Measurements from ENCODE around the gene IKZF2. TPM values are rescaled to one million over a fixed set of nuclear protein-coding genes. Genes with fewer than 3 reads are reported as not detected.

IKZF2 gene
- polyA plus RNA-seq, 4 donors = under 0.01 to 3.7 (median 0.22) TPM

DNA sequence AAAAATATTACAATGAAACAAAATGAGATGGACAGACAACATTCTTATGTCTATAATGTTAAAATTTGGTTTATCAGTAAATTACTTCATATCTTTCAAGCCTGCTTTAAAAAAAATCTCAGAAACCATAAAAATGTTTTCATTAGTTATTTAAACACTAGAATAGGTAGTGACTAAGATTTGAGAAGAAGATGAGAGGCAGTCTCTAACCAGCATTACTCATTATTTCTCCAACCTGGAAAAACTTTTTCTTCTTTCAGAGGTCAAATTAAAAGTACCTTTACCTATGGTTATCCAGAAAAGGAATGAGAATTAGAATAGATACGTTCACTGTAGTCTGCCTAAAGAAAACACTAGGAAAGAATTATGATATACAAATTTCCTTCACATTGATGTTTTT lies 50.3 kb downstream of the IKZF2 start:
- FAIRE-seq (no peak), DNase-seq (no peak)
- Histone ChIP-seq H3K4me3 (ENCODE audit: low read depth in 1 of 3, low read length in 3 of 3) (no peak overlapping the region), H3K9me3 (ENCODE audit: control insufficient read depth in 2 of 2, insufficient read depth in 1 of 2, low read depth in 1 of 2, low read length in 1 of 2) (no peaks in the 10 kb centered on the region), H3K27ac (ENCODE audit: low read depth in 1 of 3, low read length in 2 of 3) (no peak overlapping the region), H3K4me1 (ENCODE audit: control insufficient read depth in 3 of 3, insufficient read depth in 2 of 3, low read depth in 1 of 3, low read length in 2 of 3) (peaks cover 0 to 2% (median 0%) of the 10 kb centered on the region in 3 donors), H3K36me3 (ENCODE audit: control insufficient read depth in 3 of 3, insufficient read depth in 2 of 3, low read depth in 1 of 3, low read length in 3 of 3) (no peaks in the 10 kb centered on the region), H3K27me3 (ENCODE audit: control insufficient read depth in 3 of 3, insufficient read depth in 3 of 3, low read length in 3 of 3) (no peaks in the 10 kb centered on the region)
- WGBS, 3 donors = 84 to 93% (median 87%) methylated on average over 1 of the region's 1 CpG

DNA sequence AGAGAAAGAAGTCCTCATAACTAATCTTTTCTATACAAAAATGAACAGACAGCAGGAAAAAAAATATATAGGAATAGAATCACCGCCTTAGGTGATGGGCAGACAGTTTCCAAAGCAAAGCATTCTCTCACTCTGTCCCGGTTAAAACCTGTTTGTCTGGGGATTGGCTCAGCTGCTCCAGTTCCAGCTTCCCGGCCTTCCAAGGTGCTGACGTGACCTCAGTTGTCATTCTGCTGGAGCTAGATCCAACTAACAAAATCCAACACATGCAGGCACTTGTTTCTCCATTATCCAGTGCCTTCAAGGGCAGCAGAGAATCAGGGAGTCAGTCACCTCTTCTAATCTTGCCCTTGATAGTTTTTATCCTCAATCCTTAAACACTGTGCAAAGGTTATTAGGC lies 52.8 kb downstream of the IKZF2 start:
- Histone ChIP-seq H3K27ac (ENCODE audit: low read depth in 1 of 3, low read length in 2 of 3) (no peak overlapping the region), H3K36me3 (ENCODE audit: control insufficient read depth in 3 of 3, insufficient read depth in 2 of 3, low read depth in 1 of 3, low read length in 3 of 3) (no peaks in the 10 kb centered on the region), H3K4me1 (ENCODE audit: control insufficient read depth in 3 of 3, insufficient read depth in 2 of 3, low read depth in 1 of 3, low read length in 2 of 3) (no peaks in the 10 kb centered on the region), H3K9me3 (ENCODE audit: control insufficient read depth in 2 of 2, insufficient read depth in 1 of 2, low read depth in 1 of 2, low read length in 1 of 2) (no peaks in the 10 kb centered on the region), H3K27me3 (ENCODE audit: control insufficient read depth in 3 of 3, insufficient read depth in 3 of 3, low read length in 3 of 3) (no peaks in the 10 kb centered on the region), H3K4me3 (ENCODE audit: low read depth in 1 of 3, low read length in 3 of 3) (no peak overlapping the region)
- 82 to 89% (median 84%) methylated on average over 4 of the region's 4 CpGs for WGBS, 3 donors
- DNase-seq (no peak), FAIRE-seq (no peak)

DNA sequence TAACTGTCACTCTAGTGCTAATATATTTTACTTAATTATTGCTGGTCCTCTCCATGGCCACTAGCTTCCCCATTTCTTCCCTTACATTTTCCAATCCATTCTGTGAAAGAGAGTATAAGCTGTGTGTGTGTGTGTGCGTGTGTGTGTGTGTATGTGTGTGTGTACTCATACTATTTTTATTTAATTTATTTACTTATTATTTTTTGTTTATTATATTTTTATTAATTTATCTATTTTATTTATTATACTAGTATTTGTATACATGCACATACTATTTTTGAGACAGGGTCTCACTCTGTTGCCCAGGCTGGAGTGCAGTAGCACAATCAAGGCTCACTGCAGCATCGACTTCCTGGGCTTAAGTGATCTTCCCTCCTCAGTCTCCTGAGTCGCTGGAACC lies 59.6 kb downstream of the IKZF2 start:
- no peaks in the 10 kb centered on the region for H3K4me1 ChIP-seq (ENCODE audit: control insufficient read depth in 3 of 3, insufficient read depth in 2 of 3, low read depth in 1 of 3, low read length in 2 of 3)
- H3K9me3 ChIP-seq (ENCODE audit: control insufficient read depth in 2 of 2, insufficient read depth in 1 of 2, low read depth in 1 of 2, low read length in 1 of 2) = no peaks in the 10 kb centered on the region
- H3K27ac ChIP-seq (ENCODE audit: low read depth in 1 of 3, low read length in 2 of 3) = no peak overlapping the region
- DNase-seq = no peak
- 83 to 93% (median 84%) methylated on average over 3 of the region's 3 CpGs for WGBS, 3 donors
- FAIRE-seq = peak; percentile 57
- H3K27me3 ChIP-seq (ENCODE audit: control insufficient read depth in 3 of 3, insufficient read depth in 3 of 3, low read length in 3 of 3) = no peaks in the 10 kb centered on the region
- H3K36me3 ChIP-seq (ENCODE audit: control insufficient read depth in 3 of 3, insufficient read depth in 2 of 3, low read depth in 1 of 3, low read length in 3 of 3) = no peaks in the 10 kb centered on the region
- no peak overlapping the region for H3K4me3 ChIP-seq (ENCODE audit: low read depth in 1 of 3, low read length in 3 of 3)

DNA sequence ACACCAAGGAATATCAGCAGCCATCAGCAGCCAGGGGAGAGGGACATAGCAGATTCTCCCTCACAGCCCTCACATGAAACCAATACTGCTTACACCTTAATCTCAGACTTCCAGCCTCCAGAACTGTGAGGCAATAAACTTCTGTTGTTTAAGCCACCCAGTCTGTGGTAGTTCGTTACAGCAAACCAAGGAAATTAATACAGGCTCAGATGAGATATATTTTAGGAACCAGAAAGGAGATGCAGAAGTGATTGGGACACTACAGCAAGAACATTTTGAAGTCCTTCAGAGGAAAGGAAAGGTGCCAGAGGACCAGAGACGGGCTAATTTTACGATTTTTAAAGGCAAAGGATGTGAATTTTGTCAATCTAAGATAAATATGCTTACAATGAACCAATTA lies 60.6 kb downstream of the IKZF2 start:
- DNase-seq (no peak), FAIRE-seq (no peak)
- no peak overlapping the region for H3K4me3 ChIP-seq (ENCODE audit: low read depth in 1 of 3, low read length in 3 of 3)
- H3K27me3 ChIP-seq (ENCODE audit: control insufficient read depth in 3 of 3, insufficient read depth in 3 of 3, low read length in 3 of 3) = no peaks in the 10 kb centered on the region
- H3K27ac ChIP-seq (ENCODE audit: low read depth in 1 of 3, low read length in 2 of 3) = no peak overlapping the region
- H3K4me1 ChIP-seq (ENCODE audit: control insufficient read depth in 3 of 3, insufficient read depth in 2 of 3, low read depth in 1 of 3, low read length in 2 of 3) = no peaks in the 10 kb centered on the region
- WGBS, 3 donors = 72 to 83% (median 80%) methylated on average over 3 of the region's 3 CpGs
- no peaks in the 10 kb centered on the region for H3K36me3 ChIP-seq (ENCODE audit: control insufficient read depth in 3 of 3, insufficient read depth in 2 of 3, low read depth in 1 of 3, low read length in 3 of 3)
- no peaks in the 10 kb centered on the region for H3K9me3 ChIP-seq (ENCODE audit: control insufficient read depth in 2 of 2, insufficient read depth in 1 of 2, low read depth in 1 of 2, low read length in 1 of 2)

DNA sequence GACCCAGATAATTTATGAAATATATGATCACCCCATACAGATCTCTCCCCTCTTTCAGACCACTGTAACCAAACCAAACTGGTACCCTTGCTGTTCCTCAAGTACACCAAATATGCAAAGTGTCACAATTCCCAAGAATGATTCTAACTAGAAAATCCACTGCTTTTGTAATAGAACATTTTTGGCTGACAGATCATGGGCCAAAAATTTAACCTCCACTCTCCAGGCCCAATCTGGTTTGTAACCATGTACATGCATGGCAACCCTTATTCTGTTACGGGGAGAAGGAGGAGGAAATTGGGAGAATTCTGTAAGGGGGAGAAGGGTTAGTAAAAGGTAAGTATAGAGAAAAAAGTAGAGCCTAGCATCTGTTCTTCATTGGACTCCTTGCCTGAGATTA lies 62.0 kb downstream of the IKZF2 start:
- Histone ChIP-seq H3K27ac (ENCODE audit: low read depth in 1 of 3, low read length in 2 of 3) (no peak overlapping the region), H3K27me3 (ENCODE audit: control insufficient read depth in 3 of 3, insufficient read depth in 3 of 3, low read length in 3 of 3) (no peaks in the 10 kb centered on the region), H3K4me3 (ENCODE audit: low read depth in 1 of 3, low read length in 3 of 3) (no peak overlapping the region), H3K9me3 (ENCODE audit: control insufficient read depth in 2 of 2, insufficient read depth in 1 of 2, low read depth in 1 of 2, low read length in 1 of 2) (no peaks in the 10 kb centered on the region), H3K36me3 (ENCODE audit: control insufficient read depth in 3 of 3, insufficient read depth in 2 of 3, low read depth in 1 of 3, low read length in 3 of 3) (no peaks in the 10 kb centered on the region), H3K4me1 (ENCODE audit: control insufficient read depth in 3 of 3, insufficient read depth in 2 of 3, low read depth in 1 of 3, low read length in 2 of 3) (no peaks in the 10 kb centered on the region)
- FAIRE-seq (no peak), DNase-seq (no peak)
- 95 to 100% (median 100%) methylated on average over 1 of the region's 1 CpG for WGBS, 3 donors

DNA sequence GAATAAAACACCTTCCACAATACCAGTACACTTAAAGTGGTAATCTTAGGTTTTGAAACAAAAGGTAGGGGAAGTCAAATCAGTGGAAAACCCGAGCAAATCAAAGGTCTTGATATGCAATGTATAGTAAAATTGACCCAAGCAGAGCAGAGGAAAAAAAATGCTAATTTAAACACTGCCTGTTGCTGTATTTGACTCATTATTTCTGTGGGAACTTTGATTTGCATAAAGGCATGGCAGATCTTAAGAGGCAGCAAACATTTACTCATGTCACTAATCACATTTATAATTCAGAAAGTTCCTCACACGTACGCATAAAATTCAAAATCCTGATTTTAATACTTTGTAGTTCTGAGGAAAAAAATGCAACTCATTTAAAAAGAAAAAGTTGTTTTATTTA lies 64.4 kb downstream of the IKZF2 start:
- Histone ChIP-seq H3K9me3 (ENCODE audit: control insufficient read depth in 2 of 2, insufficient read depth in 1 of 2, low read depth in 1 of 2, low read length in 1 of 2) (no peaks in the 10 kb centered on the region), H3K4me3 (ENCODE audit: low read depth in 1 of 3, low read length in 3 of 3) (no peak overlapping the region), H3K27ac (ENCODE audit: low read depth in 1 of 3, low read length in 2 of 3) (no peak overlapping the region), H3K36me3 (ENCODE audit: control insufficient read depth in 3 of 3, insufficient read depth in 2 of 3, low read depth in 1 of 3, low read length in 3 of 3) (no peaks in the 10 kb centered on the region), H3K27me3 (ENCODE audit: control insufficient read depth in 3 of 3, insufficient read depth in 3 of 3, low read length in 3 of 3) (no peaks in the 10 kb centered on the region), H3K4me1 (ENCODE audit: control insufficient read depth in 3 of 3, insufficient read depth in 2 of 3, low read depth in 1 of 3, low read length in 2 of 3) (no peaks in the 10 kb centered on the region)
- DNase-seq (no peak), FAIRE-seq (no peak)
- WGBS, 3 donors = 64 to 75% (median 71%) methylated on average over 3 of the region's 3 CpGs

DNA sequence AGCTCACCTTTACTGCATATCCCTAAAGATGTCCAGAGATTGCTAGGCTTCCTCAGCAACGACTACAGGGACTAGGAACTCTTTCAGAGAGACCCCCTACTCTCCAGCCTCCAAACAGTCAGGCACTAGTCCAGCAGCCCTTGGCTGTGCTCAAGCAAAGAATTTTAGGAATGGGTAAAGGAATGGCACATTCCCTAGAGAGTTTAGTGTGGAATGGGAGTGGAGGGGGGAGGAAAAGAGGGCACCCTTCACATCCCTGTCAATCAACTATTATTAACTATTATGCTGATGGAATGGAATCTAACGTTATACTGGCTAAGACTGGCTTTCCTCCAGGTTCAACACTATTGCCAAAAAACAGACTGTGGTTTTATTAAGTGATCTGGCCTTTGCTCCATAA lies 64.8 kb downstream of the IKZF2 start:
- Histone ChIP-seq H3K27me3 (ENCODE audit: control insufficient read depth in 3 of 3, insufficient read depth in 3 of 3, low read length in 3 of 3) (no peaks in the 10 kb centered on the region), H3K4me3 (ENCODE audit: low read depth in 1 of 3, low read length in 3 of 3) (no peak overlapping the region), H3K9me3 (ENCODE audit: control insufficient read depth in 2 of 2, insufficient read depth in 1 of 2, low read depth in 1 of 2, low read length in 1 of 2) (no peaks in the 10 kb centered on the region), H3K4me1 (ENCODE audit: control insufficient read depth in 3 of 3, insufficient read depth in 2 of 3, low read depth in 1 of 3, low read length in 2 of 3) (no peaks in the 10 kb centered on the region), H3K27ac (ENCODE audit: low read depth in 1 of 3, low read length in 2 of 3) (no peak overlapping the region), H3K36me3 (ENCODE audit: control insufficient read depth in 3 of 3, insufficient read depth in 2 of 3, low read depth in 1 of 3, low read length in 3 of 3) (no peaks in the 10 kb centered on the region)
- DNase-seq (no peak), FAIRE-seq (no peak)
- 32 to 43% (median 40%) methylated on average over 2 of the region's 2 CpGs for WGBS, 3 donors

GRCh38 chr2:213086050-213086449 lies 65.4 kb downstream of the IKZF2 start:
- FAIRE-seq (no peak), DNase-seq (no peak)
- Histone ChIP-seq H3K27me3 (ENCODE audit: control insufficient read depth in 3 of 3, insufficient read depth in 3 of 3, low read length in 3 of 3) (no peaks in the 10 kb centered on the region), H3K4me1 (ENCODE audit: control insufficient read depth in 3 of 3, insufficient read depth in 2 of 3, low read depth in 1 of 3, low read length in 2 of 3) (no peaks in the 10 kb centered on the region), H3K27ac (ENCODE audit: low read depth in 1 of 3, low read length in 2 of 3) (no peak overlapping the region), H3K36me3 (ENCODE audit: control insufficient read depth in 3 of 3, insufficient read depth in 2 of 3, low read depth in 1 of 3, low read length in 3 of 3) (no peaks in the 10 kb centered on the region), H3K4me3 (ENCODE audit: low read depth in 1 of 3, low read length in 3 of 3) (no peak overlapping the region), H3K9me3 (ENCODE audit: control insufficient read depth in 2 of 2, insufficient read depth in 1 of 2, low read depth in 1 of 2, low read length in 1 of 2) (no peaks in the 10 kb centered on the region)

GRCh38 chr2:213085538-213085937 lies 65.9 kb downstream of the IKZF2 start:
- DNase-seq = peak in 1 of 2 donors; percentile 32
- H3K27ac ChIP-seq (ENCODE audit: low read depth in 1 of 3, low read length in 2 of 3) = no peak overlapping the region
- H3K9me3 ChIP-seq (ENCODE audit: control insufficient read depth in 2 of 2, insufficient read depth in 1 of 2, low read depth in 1 of 2, low read length in 1 of 2) = no peaks in the 10 kb centered on the region
- no peaks in the 10 kb centered on the region for H3K27me3 ChIP-seq (ENCODE audit: control insufficient read depth in 3 of 3, insufficient read depth in 3 of 3, low read length in 3 of 3)
- WGBS, 3 donors = 41 to 72% (median 57%) methylated on average over 4 of the region's 4 CpGs
- H3K36me3 ChIP-seq (ENCODE audit: control insufficient read depth in 3 of 3, insufficient read depth in 2 of 3, low read depth in 1 of 3, low read length in 3 of 3) = no peaks in the 10 kb centered on the region
- H3K4me3 ChIP-seq (ENCODE audit: low read depth in 1 of 3, low read length in 3 of 3) = no peak overlapping the region
- H3K4me1 ChIP-seq (ENCODE audit: control insufficient read depth in 3 of 3, insufficient read depth in 2 of 3, low read depth in 1 of 3, low read length in 2 of 3) = no peaks in the 10 kb centered on the region
- no peak for FAIRE-seq
